Activated T-cell treated with anti-CD3 and anti-CD28 coated beads for 4 hours (primary cell): ENCODE measurements around the gene ACTG1.

Experiments used
- DNase-seq: peaks from one replicate; pipeline ENCODE4 v3.0.0-alpha.2; 2020

The ACTG1 gene

DNA sequence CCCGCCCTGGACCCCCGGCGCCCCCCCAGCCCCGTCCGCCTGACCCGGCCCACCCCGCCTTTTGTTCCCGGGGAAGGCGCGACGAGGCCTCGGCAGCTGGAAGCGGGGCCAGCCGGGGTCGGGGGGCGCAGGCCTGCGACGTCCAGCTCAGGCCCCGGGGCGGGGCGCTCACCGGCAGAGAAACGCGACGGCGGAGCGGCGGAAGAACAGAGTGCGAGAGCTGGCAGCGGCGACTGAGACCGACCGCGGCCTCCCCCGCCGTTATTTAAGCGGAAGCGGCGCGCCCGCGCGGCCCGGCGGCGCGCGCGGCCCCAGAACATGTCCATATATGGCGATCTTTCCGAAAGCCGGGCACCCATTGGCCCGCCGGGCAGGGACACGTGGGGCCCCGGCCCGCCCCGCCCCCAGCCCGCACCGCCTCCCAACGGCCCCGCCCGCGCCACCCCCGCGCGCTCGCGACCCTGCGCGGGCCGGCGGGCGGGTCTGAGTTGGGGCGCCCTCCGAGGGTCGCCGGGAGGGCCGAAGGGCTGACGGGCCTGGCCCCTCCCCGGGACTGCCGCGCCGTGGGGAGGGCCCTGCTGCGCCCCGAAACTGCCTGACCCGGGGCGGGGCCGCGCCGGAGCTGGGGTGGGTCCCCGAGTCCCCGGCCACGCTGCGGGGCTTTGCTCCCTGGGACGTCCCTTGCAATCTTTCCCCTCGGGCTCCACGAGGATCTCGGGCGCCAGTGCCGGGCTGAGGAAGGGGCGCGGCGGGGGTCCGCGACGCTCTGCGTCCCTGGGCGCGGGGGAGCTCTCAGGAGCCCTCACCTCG lies at the start of gene ACTG1:
Gene ACTG1, minus strand, starts transcription at position 238 of the 810 bp plus-strand sequence. CDS start 445 bp downstream, outside the sequence.
- DNase-seq, result peak; percentile 83

DNA sequence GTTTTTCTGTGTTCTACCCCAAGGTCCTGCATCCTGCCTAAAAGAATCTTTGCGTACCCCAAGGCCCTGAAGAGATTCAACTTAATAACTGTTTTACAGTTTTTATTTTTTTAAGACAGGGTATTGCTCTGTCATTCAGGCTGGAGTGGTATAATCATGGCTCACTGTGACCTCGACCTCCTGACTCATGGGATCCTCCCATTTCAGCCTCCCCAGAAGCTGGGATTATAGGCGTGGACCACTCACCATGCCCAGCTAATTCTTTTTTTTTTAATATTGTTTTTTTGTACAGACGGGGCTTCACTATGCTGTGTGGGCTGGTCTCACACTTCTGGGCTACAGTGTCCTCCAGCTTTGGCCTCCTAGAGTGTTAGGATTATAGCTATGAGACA lies 48.9 kb upstream of the ACTG1 start:
- no peak for DNase-seq

DNA sequence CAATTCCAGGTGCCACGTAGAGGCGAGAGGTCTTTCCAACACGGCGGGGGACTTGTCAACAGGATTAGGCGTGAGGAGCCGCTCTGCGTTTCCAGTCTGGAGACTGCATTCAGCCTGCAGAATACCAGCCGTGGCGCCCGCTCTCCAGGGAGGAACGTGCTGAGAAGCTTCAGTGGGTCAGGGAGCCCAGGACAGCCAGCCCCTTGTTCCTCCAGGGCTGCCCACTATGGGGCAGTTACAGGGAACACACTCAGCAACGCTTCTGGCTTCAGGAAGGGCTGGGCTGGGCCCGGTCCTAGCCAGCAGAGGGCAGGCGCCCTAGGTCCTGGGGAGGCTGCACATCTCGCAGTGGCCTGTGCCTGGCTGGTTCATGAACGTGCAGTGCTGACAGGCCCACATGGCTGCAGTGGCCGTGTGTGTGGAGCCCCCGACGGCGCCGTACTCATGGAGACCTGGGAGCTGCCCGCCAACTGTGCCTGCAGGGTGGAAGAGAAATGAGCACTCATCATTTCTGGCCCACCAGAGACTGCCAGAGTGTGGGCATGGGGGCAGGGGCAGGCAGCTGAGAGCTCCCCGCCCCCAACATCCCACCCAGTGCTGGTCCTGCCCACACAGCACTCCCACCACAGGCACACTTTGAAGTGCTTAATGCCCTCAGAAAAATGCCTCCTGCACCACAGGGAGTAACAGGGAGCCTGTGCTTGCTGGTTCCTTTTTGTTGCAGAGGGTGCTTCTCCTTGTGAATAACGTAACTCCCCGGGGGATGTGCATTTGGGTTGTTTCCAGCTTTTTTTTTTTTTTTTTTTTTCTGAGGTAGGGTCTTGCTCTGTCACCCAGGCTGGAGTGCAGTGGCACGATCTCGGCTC lies 46.6 kb upstream of the ACTG1 start:
- no peak for DNase-seq

DNA sequence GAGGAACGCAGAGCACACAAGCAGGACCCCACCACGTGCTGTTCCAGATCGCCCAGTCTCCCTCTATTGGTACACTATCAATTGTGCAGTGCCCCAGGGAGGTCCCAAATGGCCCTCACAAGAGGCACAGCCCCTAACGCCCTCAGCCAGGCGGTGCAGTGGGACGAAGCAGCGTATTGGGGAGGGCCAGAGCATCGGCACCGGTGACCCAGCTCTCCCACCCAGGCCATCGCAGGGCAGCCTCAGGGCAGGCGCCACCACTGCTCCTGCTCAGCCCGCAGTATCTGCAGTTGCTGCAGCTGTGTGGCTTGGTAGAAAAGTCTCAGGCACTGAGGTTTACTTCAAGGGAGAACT lies 45.5 kb upstream of the ACTG1 start:
- DNase-seq, result no peak

DNA sequence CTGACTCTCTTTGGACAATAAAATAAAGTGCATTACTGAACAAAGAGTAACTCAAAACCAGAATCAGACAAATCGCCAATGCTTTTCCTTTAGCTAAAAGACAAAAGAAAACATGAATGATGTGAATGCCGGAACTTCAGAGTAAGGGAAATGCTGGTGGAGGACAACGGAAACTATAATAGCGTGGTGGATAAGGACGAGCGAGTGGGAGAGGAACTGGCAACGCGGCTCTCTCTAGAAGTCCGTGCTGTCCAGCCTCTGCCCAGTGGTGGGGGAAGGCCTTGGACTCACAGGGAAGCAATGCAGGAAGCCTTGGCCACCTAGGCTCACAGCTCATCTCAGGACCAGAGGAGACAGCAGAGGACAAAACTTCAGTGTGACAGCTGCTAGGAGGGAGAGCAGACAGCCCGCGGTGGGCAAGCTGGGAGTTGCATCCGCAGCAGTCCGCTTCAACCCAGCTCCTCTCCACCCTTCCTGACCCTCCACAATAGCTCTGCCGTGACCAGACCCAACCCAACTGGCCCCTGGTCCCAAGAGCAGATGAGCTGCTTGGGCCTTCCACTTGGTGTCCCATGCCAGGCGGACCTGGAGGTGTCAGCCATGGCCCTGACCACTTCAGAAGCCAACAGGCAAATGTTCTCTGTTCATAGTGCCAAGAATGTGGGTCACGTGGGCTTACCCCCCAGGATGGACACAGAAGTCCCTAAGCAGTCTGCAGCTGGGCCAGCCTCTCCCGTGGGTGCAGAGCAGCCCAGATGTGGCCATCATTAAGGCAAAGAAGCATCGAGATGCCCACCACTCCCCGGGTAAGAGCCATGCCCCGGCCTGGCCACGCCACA lies 44.9 kb upstream of the ACTG1 start:
- DNase-seq, result no peak

DNA sequence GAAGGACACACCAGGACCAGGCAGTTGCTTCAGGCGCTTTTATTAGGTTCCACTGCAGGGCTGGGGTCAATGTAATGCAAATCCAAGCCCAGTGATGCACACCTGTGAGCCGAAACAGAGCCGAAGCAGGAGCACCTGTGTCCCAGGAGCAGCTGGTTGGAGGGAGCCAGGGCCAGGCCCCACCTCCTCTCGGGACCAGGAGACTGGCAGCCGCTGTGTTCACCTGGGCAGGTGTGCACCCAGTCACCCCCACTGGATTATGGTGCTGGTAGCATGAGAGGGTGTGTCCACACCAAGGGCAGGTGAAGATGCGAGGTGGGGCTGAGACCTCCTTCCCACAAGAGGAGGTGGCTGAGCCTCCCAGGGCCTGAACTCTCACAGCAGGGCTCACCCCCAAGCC lies 44.3 kb upstream of the ACTG1 start:
- DNase-seq, result no peak

DNA sequence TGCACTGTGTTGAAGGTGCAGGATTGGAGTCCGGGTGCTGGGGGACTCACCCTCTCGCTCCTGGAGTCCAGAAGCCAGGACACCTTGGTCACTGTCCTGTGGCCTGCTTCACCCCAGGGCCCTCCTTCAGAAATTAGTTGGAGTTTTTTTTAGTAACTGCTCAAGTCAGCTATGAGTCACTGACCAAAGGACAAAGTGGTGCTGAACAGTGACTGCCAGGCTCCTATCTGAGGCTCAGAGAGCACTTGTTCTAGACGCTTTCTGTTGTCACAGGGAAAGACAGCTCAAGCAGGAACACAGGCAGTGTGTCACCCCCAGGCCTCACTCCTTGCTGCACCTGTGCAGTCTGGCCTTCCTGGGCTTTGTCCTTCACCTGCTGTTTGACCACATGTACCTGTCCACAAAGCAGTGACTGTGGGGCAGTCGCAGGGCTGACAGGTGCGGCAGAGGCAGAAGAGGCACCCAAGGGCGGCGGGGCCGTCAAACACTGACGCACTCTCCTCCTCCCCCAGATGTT lies 43.6 kb upstream of the ACTG1 start:
- no peak for DNase-seq

DNA sequence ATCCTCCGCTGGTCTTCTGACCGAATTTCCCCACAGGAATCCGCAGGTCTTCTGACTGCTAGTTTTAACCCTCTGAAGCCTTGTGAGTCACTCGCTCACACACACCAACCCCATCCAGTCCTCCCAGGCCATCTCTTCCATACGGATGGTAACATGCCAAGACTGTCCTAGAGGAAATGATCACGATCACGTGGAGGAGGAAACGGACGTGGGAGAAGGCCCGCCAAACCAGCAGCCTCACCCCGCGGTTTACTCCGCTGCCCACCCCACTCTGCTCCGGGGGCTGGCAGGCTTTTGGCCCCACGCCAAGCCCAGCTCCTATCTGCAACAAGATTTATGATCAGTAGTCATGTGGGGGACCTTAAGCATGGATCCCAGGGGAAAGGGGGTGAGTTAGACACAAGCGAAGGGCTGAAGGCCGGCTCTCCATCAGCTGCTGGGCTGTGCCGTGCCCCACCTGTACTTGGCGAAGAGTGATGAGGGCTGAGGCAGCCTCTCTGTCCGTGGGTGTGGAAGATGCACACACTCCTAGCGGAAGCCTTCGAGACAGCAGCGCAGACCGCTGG lies 41.1 kb upstream of the ACTG1 start:
- DNase-seq, result no peak

DNA sequence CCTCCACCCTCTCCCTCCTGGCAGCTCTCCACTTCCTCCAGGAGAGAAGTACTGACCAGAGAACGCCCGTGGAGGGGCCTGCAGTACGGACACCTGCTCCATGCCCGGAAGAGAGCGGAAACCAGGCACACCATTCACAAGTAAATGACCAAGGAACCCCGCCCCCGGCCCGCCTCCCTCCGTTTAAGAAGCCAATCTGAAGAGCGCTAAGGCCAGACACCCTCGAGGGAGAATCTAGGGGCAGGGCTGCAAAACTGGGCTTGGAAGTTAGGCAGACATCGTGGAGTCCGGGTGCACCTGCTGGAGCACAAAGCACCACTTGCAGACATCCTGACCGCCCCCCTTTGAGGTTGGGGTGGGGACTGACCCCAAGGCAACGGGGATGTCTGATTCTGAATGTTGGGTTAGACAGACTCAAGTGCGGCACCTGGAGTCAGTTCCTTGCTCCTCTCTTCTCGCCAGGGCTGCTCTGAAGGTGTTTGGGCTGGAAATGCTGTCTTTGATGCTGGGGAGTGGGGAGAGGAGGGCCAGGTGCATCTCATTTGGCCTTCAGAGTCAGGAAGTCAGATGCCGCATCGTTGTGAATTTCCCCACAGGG lies 40.5 kb upstream of the ACTG1 start:
- DNase-seq, result peak; percentile 61

DNA sequence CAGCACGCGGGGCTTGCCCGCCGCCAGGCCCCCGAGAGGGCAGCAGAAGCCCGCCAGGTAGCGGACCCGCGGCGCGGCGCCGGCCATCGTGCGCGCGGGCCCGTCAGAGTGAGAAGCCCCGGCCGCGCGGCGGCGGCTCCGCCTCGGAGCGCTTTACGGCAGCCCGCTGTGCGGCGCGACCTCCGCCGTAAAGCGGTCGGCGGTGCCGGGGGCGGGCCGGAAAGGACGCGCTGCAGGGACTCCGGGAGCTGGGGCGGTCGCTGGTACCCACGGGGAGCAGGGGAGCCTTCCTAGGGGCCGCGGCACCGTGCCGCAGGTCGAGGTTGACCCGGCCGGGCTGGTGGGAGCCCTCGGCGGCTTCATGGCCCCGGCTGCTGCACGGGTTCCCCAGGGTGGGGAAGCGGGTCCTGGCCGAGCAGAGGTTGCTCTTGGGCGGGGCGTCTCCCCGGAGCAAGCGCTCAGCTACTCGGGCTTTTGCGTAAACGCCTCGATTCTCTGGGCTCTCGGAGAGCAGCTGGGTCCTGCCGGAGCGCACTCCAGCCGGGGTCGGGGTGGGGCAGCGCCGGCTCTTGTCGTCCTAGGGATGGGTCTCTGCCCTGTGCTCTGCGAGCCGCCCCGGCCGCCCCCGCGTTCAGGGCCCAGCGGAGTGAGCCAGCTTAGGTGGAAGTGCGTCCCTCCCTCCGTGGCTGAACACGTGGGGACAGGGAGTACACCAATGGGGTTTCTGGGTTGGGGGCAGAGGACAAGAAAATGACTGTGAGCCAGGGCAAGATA lies 39.8 kb upstream of the ACTG1 start, which contains the start of gene FAAP100:
Gene FAAP100, minus strand, starts transcription at position 110 of the 774 bp plus-strand sequence. Its CDS starts 23 bp downstream, at position 87.
- peak; percentile 67 for DNase-seq

DNA sequence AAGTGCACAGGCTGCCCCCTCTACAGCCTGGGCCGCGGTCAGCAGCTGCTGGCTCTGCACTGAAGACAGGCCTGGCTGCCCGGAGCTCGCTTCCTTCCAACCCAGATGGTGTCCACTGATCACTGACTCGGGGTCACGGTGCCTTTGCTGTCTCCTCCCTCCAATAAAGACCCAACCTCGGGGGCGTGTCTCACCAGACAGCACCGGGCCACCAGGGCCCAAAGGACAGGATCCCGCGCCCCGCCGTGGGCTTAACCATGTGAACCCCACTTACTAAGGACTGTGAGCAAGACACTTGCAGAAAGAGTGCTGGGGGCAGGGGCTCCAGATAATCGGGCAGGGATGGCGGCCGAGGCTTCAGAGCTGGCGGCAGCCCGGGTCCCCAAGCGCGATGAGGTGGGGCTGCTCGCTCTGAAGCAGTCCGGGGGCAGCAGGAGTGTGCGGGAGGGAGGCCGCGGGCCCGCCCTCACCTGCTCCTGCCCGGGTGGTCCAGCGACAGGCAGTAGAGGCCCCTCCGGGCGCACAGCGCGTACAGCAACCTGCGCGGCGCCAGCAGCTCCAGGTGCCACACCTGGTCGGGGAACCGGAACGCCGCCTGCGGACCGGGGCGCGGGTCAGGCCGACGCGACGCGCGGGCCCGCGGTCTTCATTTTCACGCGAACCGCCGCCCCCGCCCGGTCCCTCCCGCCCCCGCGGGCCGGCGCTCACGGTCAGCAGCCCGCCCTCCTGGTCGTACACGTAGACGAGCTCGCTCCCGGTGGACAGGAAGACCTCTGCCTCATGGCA lies 39.1 kb upstream of the ACTG1 start:
- no peak for DNase-seq

DNA sequence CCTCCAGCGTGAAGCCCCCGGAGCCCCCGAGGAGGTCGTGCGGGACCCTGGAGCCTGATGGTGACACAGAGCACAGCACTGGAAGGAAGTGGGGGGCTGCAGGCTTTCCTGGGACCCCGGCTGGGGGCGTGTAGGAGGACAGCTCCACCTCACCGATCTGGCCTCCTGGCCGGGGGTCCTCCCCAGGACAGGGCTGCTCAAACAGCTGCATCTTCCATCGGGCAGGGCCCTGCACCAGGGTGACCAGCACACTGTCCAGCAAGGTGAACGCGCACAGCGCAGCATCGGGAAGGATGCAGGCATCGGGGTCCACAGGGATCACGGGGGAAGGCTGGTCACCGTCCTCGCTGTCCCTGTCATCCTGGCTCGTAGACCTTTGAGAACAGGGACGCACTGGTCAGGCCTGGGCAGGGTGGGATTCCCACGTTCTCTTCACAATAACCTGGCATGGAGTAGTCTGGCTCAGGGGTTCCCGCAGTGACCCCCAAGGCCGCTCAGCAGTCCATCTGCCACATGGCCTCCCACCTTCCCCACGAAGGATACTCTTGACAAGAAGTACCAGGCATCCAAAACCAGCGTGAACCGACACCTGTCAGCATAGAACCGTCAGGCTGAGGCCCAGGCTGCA lies 38.3 kb upstream of the ACTG1 start:
- no peak for DNase-seq

DNA sequence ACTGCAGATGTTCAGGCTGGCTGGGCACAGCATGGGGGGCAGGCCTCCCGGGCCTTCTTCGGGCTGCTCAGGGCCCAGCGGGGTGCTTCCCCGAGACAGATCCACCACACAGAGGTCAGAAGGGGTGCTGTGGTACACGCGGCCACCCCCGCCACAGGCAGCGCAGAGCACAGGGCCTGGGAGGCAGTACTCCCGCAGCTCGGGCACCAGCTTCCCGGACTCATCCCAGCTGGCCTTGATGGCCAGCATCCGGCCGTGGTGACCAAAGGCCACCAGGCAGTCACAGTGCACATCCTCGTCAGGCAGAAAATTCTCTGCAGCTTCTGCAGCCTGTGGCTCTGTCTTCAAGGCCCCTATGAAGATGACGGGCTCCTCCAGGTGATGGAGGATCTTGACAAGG lies 37.7 kb upstream of the ACTG1 start:
- DNase-seq, result no peak

DNA sequence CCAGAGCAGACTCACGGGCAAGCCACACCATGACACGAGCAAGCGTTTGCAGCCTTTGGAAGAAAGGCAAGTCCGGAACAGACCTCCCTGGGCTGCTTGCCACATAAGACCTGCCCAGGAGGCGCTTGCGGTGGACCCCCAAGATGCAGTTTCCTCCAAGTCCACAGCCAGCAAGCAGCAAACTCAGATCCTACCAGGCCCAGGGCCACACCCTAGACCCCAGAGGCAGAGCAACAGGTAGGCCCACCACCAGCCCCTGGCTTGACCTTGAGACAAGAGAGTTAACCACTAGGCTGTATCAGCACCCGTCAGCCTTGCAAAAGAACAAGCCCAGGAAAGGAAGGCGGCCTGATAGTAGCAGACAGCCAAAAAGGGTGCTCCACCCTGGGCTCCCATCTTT lies 37.2 kb upstream of the ACTG1 start:
- no peak for DNase-seq

DNA sequence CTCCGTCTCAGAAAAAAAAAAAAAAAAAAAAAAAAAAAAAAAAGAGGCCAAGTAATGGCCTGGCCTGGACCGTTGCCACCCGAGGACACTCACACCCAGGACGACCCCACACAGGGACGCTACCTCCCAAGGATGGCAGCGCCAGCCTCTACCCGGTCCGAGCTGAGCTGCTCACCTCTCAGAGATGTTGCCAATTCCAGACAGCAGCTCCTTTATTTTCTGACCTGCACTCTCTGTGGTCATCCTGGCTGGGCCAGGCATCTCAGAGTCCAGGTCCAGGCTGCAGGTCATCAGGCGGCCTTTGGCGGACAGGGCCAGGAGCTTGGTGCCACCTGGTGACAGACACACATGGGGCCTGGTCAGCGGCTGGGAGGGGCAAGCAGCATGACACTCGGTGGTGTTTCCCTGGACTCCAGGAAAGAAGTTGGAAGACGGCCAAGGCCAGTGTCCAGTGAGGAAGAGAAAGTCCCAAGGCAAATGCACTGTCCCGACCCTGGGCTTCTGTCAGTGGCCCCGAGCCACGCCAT lies 36.5 kb upstream of the ACTG1 start:
- DNase-seq, result no peak

DNA sequence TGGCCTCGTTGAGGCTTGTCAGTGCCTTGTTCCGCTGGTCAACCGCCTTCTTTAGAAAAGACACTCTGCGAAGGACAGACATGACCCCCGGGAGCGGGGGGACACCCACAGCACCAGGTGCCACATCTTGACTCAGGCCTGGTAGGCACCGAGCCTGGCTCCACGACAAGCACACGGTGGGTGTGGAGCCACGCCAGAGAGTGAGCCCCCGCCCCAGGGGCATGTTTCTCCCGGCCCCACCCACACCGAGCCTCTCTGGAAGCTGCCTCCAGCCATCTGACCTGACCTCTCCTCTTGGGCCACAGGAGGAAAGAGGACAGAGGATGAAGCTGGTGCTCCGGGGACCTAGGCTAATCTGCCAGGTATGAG lies 35.0 kb upstream of the ACTG1 start:
- DNase-seq, result no peak

DNA sequence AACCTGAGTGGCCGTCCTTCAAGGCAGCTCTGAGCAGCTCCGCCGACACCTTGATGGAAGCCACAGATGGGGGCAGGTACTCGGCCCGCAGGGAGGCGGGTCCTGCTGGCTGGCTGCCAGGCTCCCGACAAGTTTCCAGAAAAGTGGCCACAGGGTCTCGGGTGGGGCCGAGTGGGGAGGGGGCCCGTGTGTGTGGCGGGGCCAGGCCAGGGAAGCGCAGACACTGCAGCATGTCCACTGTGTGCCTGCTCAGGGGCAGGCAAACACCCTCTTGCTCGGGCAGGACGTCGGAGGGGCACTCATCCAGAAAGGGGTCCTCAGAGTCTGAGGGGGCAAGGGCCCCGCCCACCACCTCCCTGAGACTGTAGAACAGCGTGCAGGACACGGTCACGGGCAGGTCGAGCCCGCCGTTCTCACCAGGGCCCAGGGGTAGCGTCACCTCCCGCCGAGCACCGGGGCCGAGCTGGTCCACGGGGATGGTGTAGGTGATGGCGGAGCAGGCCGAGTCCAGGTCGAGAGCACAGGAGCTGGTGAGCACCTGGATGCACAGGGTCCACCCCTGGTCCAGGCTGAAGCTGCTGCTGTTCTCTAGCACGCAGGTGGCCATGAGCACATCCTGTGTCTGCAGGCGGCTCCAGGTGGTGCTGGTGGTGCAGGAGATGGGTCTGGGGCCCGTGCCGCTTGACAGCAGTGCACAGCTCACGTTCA lies 34.5 kb upstream of the ACTG1 start:
- no peak for DNase-seq

DNA sequence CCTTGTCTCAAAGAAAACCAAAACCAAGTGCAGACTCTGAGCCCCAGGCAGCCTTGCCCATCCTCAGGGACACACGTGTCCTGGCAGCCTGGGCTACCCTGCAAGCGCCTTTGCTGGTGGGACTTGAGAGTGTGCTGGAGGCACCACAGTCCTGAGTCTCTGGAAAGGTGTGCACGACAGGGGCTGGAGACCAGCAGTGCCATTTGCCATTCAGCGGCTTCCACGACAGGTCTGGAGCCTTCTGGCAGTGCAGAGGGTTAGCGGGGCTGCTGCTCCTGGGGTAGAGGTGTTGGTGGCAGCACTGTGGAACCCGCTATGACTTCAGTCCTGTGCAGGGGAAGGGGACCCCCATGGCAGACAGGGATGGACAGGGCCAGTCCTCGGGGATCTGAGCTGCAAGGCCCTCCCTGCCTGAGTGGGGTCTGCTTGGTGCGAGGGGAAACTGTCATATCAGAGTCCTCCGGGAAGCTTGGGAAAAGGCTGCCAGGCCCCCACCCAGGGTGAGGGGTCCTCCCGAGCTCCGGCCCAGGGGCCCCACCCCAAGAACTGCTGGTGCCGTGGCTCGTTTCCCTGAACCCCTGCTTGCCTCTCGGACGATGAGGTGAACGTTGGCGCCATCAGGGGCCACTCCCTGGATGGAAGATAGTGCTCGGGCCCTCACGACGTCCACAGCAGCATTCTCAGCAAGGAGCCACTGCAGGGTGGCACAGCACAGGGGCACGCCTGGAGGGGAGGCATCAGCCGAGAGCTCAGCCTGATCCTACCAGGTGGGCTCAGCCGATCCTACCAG lies 32.8 kb upstream of the ACTG1 start:
- DNase-seq, result no peak
